Activated CD4-positive, CD25-positive, alpha-beta regulatory T cell treated with anti-CD3 and anti-CD28 coated beads, Interleukin-2, amount 50 U/mL, for 16 hours (primary cell): ENCODE results near the gene SERAC1.
"Not testable (repeated sequence)": the region's sequence is repeated elsewhere in the genome, so short reads cannot be mapped to it uniquely, and the experiment has no call there.

ENCODE experiments used
- DNase-seq: peaks from one replicate; pipeline ENCODE4 v3.0.0-alpha.2; 2020; ENCODE audit warnings: low read depth, low spot score

SERAC1 gene

GRCh38 chr6:158168040-158168289 is at the start of gene SERAC1:
SERAC1 (minus strand) TSS chr6:158168262; CDS start chr6:158158363, 9,899 bp downstream.
- no peak for DNase-seq

GRCh38 chr6:158213925-158214674 is 46.0 kb upstream of the SERAC1 start:
- DNase-seq, result peak; percentile 10

DNA sequence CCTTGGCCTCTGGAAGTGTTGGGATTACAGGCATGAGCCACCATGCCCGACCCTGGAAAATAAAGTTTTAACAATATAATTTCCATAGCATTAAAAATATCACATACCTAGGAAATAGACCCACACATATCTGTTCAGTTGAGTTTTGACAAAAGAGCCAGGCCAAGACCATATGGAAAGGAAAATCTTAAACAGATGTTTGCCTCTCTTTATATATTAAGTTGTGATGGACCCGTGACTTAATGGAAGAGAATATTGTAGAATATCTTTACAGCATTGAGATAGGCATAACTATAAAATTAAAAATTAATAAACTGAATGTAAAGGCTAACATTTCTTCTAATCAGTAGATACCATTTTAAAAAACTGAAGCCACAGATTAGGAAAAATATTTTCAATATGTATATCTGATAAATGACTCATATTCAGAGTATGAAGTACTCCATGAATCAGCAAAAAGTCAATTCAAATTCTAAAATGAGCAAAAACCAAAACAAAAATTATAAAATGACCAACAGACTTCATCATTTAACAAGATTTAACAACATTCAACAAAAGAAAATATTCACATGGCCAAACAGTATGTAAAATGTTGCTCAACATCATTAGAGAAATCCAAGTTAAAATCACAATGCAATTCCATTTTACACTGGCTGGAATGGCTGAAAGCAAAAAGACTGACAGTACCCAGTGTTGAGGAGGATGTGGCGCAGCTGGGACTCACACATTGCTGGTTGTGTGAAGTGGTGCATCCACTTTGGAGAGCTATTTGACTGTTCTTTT is 43.4 kb upstream of the SERAC1 start:
- DNase-seq, result no peak

GRCh38 chr6:158209582-158210333 is 41.7 kb upstream of the SERAC1 start:
- DNase-seq, result not testable (repeated sequence)

GRCh38 chr6:158208226-158209030 is 40.4 kb upstream of the SERAC1 start:
- DNase-seq, result not testable (repeated sequence)

GRCh38 chr6:158207422-158207788 is 39.3 kb upstream of the SERAC1 start:
- DNase-seq, result peak; percentile 5

- no peak for DNase-seq
These were observed 38.8 kb upstream of the SERAC1 start for GRCh38 chr6:158206740-158207421.

DNA sequence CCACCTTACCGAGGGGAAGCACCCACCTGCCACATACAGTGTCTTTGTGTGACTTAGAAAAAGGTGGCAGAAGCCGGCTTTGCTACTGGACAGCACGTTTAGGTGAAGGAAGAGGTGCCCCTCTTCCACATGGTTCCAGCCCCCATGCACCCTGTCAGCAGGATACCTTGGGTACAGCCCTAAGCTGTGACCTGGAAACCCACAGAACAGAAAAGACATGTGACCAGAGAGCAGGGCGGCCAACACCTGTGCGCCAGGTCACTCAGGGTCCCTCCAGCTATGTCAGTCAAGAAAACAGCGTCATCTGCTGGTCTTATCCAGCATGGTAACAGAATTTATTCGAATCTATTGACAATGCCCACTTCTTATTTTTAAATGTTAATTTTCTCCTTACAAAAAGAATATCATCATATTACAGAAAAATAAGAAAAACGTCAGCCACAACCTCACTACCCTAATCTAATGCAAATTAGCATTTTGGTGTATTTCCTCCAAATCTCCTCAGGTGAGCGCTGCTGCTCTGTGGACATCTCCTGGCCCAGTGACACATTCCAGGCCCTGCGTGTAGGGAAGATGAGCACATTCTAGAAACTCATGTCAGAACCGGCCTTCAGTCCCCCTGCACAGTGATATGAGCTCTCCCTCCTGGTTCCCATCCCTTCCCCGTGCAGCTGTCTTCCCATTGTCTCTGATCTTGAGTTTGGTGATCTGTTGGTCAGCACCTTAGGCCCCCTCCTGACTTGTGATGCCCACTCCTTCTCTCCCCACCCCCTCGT is 37.3 kb upstream of the SERAC1 start:
- no peak for DNase-seq

DNA sequence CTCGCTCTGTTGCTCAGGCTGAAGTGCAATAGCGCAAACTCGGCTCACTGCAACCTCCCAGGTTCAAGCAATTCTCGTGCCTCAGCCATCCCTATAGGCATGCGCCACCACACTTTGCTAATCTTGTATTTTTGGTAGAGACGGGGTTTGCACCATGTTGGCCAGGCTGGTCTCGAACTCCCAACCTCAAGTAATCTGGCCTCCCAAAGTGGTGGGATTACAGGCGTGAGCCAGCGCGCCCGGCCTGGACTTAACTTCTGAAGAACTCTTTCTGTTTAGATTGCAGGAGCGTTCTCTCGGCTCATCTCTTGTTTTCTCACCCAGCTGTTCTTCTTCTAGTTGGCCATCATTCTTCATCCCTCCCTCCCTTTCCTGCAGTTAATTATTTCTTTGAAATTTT is 30.4 kb upstream of the SERAC1 start:
- DNase-seq, result no peak

DNA sequence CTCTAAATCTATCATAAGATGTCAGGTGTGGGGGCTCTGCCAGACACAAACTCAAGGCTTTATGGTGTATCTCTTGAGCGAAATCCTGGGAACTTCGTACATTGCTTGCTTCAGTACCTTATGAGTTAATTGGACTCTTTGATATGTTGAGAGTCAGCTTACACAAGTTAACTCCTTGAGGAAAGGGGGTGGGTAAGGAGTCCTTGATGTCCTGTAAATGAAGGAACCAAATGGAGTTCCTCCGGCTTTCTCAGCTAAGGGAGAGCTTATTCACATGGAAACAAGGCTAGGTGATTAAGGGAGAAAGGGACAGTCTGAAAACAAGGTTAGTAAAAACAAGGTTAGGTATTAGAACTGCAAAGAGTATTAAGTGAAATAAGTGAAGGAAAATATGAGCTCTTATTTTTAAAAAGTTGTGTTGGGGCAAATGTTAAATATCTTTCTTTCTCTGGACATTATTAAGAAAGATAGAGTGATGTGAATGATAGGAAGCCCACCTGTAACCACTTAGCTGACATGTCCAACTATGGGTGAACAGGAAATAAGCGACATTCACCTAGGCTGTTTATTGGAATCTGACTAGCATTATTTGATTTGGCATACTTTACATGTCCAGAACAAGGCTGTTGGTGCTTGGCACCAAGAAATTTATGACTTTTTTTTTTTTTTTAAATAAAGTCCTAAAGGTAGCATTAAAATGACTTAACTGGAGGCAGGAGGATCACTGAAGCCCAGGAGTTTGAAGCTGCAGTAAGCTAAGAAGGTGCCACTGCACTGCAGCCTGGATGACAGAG is 26.6 kb upstream of the SERAC1 start:
- no peak for DNase-seq

- no peak for DNase-seq
These were observed 23.7 kb upstream of the SERAC1 start for GRCh38 chr6:158191761-158192160.

GRCh38 chr6:158191032-158191431 is 23.0 kb upstream of the SERAC1 start:
- no peak for DNase-seq

DNA sequence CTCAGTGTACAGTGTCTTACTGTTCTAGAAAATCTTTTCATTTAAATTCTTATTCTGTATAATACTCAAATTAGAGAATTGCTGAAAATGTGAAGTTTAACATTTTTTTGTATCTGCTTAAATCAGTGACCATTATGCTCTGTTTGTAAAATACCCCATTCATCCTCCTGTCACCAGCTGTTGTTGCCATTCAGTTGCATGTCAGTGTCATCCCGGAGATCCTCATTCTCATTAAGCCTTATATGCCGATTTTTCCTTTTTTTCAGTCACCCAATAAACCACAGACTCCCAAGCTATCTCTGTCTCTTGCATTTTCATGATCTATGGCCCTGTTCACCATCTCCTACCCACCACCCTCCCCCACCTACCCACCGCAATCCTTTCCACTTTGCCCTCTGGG is 20.5 kb upstream of the SERAC1 start:
- DNase-seq, result no peak

GRCh38 chr6:158185729-158186456 is 17.8 kb upstream of the SERAC1 start:
- no peak for DNase-seq

- DNase-seq, result no peak
These were observed 16.5 kb upstream of the SERAC1 start for GRCh38 chr6:158184608-158185007.

DNA sequence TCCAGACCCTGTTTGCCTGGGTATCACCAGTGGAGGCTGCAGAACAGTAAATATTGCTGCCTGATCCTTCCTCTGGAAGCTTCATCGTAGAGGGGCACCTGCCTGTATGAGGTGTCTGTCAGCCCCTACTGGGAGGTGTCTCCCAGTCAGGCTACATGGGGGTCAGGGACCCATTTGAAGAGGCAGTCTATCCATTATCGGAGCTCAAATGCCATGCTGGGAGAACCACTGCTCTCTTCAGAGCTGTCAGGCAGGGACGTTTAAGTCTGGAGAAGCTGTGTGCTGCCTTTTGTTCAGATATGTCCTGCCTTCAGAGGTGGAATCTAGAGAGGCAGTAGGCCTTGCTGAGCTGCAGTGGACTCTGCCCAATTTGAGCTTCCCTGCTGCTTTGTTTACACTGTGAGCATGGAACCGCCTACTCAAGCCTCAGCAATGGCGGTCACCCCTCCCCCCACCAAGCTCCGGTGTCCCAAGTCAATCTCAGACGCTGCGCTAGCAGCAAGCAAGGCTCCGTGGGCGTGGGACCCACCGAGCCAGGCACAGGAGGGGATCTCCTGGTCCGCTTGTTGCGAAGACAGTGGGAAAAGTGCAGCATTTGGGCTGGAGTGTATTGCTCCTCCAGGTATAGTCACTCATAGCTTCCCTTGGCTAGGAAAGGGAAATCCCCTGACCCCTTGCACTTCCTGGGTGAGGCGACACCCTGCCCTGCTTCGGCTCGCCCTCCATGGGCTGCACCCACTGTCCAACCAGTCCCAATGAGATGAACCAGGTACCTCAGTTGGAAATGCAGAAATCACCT is 15.3 kb upstream of the SERAC1 start:
- DNase-seq, result not testable (repeated sequence)

DNA sequence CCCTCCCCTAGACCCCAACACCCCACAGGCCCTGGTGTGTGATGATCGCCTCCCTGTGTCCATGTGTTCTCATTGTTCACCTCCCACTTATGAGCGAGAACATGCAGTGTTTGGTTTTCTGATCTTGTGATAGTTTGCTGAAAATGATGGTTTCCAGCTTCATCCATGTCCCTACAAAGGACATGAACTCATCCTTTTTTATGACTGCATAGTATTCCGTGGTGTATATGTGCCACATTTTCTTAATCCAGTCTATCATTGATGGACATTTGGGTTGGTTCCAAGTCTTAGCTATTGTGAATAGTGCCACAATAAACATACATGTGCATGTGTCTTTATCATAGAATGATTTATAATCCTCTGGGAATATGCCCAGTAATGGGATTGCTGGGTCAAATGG is 9.7 kb upstream of the SERAC1 start:
- not testable (repeated sequence) for DNase-seq

- DNase-seq, result no peak
These were observed 7.0 kb upstream of the SERAC1 start for GRCh38 chr6:158175111-158175510.
